HG02798 (cell line): ENCODE measurements around the gene CNTN4.

ENCODE experiments used
- ATAC-seq: cut with Tn5 transposase; IDR thresholded peaks from one replicate; pipeline ENCODE4 v1.9.1; 2021; ENCODE audit warnings: mild to moderate bottlenecking; ENCODE audit not compliant: unreplicated experiment, poor library complexity

Gene CNTN4

DNA sequence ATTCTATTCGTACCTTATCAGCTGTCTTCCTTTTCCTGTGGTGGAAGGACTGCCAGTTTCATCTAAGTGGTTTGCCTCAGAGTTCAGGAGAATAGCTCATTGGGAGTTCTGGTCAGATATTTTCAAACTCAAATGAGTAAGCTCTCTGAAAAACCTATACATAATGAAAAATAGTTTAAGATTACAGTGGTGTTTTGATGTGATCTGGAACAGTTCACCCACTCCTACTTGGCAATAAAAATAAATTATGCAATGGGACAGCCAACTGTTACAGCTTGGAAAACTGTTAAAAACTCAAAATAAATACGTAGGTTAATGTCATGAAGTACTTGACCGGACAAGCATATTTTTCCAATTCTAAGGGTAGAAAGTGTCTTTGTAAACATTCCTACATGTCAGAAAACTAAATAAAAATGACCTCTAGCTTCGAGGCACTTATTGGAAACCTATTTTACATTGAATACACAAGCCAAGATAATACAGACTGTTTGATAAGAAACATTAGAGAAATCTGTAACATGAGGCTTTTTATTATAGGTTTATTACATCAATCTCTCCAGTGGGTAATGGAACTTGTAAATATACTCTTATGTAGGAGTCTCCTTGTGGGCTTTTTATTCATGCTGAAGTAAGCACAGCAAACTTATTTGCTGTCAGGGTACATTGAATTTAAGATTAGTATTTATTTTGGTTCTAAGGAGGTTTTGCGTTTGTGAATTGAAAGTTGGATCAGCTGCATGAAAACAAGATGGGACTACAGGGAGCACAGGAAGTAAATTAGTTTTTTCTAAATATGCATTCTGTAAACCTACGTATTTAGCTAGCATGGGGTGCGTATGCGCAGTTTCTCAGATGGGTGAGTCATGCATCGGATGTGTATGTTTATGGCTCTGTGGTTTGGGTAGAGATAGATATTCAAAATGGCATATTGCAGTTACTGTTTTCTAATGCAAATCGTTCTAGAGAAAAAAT, 558.4 kb downstream of the CNTN4 start:
- ATAC-seq: no peak

DNA sequence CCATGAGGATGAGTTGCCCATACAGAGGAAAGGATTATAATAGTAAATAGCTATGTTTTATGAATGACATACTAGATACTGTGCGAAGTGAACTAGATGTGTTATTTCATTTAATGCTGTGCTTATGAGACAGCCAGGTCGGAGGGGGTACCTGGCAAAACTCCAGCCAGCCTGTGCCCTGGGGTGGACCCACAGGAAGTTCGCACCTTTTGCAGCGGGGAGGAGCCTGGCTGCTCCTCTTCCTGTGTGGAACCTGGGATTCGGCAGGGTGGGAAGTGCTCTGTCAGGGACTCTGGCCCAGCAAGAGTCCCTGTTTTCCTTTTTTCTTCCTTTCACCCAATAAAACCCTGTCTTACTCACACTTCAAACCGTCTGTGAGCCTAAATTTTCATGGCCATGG, 559.3 kb downstream of the CNTN4 start:
- ATAC-seq: no peak

DNA sequence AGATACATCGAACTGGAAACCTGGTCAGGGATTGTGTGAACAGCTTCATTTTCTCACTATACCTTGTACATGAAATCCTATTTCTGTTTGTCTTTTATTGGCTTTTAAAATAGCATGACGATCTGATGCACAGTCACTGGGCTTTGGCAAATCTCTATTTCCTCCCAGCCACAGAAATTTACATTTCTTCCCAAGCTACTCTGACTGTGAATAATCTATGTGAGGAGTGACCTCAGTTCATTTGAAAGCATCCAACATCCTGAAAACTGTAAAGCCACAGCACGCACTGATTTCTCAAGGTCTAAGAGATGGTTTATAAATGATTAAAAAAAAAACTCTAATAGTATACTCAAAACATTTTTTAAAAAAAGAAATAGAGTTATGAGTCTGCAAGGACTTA, 561.2 kb downstream of the CNTN4 start:
- no peak for ATAC-seq

DNA sequence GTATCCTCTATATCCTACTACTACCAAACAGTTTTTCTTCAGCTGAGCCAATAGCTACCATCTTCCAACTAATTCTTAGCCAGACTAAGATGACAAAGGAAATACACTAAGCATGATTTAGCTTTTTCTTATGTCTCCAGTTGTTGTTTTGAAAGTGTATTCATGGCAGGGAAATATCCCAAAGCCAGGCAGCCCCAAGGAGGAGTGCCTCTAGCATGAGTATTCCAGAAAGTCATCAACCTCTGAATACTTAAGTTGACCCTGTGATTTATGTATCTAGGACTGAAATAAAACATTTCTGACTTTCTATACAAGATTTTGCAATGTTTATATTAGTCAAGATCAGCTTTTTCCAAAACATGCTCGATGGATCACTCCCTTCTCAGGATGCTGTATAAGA, 562.4 kb downstream of the CNTN4 start:
- no peak for ATAC-seq

DNA sequence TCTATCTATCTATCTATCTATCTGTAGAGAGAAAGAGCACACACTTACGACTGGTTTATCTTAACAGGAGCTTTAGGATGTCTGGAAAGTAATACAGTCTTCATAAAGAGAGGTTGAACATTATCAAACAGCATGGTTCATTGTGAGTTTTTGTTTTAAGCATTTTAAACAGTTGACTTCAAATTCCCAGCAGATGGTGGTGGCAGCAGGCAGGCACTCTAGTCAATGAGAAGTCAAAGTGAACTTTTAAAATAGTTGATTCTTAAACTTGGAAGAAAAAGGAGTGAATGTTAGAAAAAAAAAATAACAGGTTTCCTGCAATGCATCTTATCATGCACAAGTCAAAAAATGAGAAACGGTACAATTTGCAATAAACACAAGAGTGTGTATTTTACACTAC, 578.8 kb downstream of the CNTN4 start:
- ATAC-seq: no peak

- ATAC-seq: no peak
Observed at GRCh38 chr3:2680236-2680635, 581.6 kb downstream of the CNTN4 start.

DNA sequence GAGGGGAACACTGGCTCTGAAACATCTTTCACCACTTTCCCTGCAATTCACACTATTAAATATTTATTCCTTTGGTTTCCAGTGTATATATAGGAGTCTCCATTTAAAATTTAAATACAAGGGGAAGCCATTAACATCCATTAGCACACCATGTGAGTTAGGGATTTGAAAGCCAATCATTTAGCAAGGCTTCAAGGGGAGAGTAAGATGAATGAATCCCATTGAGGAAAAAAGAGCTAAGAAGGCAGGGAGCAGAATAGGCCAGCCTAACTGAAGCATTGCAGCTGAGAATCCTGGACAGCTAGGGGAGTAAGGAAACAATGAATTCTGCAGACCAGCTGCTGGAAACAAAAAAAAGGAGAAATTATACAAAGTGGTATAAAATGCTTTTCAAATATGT, 585.4 kb downstream of the CNTN4 start:
- ATAC-seq: no peak

DNA sequence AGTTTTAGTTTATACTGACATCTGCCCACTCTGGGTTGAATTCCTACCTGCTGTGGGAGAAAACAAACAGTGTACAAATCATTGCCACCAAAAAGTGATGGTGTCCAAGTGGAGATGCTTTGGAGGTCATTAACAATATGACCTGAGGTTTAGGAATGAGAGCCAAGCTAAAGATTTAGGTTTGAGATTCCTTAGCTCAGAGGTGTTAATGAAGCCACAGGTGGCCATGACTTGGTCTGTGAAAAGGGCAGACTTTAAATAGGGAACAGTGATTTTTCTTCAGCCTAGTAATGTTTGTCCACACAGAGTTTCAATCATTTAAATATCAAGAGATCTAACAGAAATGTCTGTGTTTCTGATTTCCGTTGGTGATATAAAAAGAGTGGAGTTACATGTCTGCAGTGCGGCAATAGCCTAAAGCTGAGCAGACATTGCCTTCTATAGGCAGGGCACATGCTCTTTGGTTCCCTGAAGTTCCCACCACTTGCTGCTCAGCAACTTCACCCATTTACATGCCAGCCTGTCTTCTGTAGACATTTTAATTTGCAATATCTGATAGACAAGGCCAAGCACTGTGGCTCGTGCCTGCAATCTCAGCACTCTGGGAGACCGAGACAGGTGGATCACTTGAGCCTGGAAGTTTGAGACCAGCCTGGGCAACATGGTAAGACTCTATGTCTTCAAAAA, 588.3 kb downstream of the CNTN4 start:
- ATAC-seq: no peak

DNA sequence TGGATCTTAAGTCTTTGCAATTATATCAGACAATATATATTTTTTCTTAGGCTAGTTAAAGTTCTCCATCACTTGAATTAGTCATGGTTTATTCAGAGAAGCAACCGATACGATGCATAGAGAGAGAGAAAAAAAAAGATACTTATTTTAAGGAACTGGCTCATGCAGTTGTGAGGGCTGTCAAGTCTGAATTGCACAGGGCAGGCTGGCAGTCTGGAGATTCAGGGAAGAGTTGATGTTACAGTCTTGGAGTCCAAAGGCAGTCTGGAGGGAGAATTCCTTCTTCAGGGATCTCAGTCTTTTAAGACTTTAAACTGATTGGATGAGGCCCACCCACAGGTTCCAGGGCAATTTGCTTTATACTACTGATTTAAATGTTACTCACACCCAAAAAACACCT, 598.9 kb downstream of the CNTN4 start:
- ATAC-seq: no peak

DNA sequence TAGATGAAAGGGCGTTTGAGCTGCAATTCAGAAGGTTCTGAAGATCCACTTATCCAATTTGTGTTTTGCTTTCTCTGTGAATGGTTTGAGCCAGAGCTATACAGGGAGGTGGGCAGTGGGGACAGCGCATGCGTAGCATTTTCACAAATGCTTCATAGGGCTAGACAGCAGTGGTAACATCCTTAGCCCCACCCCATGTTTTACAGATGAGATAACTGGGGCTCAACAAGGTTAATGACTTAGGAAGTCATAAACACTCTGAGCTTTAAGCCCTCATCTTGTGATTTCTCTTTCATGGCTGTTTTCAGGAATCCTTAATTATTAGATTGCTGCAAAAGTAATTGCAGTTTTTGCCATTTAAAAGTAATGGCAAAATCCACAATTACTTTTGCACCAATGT, 602.8 kb downstream of the CNTN4 start:
- ATAC-seq: no peak

- no peak for ATAC-seq
Observed at GRCh38 chr3:2706144-2706835, 607.6 kb downstream of the CNTN4 start.

DNA sequence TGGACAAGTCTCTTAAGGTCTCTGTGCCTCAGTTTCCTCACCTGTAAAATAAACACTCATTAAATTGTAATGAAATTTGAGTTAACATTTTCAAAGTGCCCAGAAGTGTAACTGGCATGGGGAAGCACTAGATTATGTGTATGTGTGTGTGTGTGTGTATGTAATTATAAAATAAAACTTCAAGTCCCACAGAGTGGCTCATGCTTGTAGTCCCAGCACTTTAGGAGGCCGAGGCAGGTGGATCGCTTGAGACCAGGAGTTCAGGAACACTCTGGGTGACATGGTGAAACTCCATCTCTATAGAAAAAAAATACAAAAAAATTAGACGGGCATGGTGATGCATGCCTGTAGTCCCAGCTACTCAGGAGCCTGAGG, 608.2 kb downstream of the CNTN4 start:
- ATAC-seq: no peak

DNA sequence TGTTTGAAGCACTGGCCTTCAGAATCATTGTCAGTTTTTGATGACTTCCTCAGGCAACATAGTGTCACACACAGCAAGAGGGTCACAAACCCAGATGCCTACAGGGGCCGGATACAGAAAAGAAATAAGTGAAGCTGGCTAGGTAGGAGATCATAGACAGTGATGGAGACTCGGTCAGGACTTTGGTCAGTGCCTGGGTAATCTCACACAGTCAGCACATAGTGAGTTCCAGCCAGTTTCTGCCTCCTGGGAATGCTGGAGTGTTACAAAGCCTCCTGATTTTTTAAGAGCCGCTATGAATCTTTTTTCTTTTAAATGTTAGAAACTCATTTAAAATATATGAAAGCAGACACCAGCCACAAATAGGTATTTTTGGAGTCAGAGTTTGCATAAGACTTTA, 612.4 kb downstream of the CNTN4 start:
- no peak for ATAC-seq

GRCh38 chr3:2713923-2714322, 615.3 kb downstream of the CNTN4 start:
- no peak for ATAC-seq

DNA sequence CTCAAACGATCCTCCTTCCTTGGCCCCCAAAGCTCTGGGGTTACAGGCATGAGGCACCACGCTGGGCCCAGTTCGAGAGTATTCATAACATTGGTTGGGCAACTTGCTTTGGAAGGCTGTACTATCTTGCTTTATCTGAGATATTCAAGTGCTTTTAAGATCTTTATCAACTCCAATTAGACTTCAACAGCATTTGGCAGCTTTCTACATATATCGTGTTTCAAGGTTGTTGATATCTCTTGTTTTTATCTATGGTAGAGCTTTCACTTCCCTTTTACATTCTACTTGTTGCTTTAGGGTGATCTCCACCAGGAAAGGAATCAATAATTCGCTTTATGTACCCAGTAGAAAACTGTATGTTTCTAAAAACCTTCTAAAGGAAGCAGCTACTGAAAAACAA, 616.2 kb downstream of the CNTN4 start:
- no peak for ATAC-seq

- no peak for ATAC-seq
Observed at GRCh38 chr3:2727101-2727500, 628.4 kb downstream of the CNTN4 start.

- no peak for ATAC-seq
Observed at GRCh38 chr3:2727610-2728318, 629.1 kb downstream of the CNTN4 start.

DNA sequence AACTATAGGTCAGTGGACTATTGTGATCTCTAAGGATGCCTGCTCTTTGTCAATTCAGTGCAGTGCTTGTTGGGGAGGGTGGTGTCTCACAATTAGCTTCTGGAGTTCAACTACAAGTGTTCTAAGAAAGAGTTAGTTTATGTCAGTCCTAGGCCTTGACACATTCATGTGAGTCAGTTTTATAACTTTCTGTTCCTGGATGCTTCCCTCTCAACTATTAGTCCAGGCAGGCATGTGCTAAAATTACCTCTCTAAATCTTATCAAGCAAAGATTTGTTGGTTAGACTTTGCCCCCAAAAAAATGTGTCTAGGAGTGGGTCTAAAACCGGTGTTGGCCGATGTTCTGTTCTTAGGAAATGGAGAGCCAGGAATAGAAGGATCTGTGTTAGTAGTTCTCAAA, 633.2 kb downstream of the CNTN4 start:
- ATAC-seq: no peak

DNA sequence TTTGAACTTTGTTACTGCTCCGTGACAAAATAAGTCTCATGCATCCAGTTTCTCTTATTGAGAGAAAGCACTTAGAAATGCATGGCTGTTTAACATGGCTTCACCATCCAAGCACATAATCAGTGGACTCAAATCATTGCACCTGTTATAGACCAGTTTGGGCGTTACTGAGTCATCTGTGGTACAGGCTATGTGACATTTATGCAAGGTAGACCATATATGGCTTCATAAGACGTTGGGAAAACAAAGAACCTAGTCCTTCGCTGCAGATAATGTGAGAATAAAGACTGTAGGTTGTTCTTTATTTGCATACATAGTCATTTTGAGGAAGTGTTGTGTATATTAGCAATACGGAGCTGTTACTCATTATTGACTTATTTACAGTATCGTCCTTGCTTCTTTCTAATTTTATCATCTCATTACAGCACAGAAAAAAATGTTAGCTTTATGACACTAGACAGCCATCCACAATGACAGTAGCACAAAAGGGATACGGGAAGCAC, 636.8 kb downstream of the CNTN4 start:
- no peak for ATAC-seq

DNA sequence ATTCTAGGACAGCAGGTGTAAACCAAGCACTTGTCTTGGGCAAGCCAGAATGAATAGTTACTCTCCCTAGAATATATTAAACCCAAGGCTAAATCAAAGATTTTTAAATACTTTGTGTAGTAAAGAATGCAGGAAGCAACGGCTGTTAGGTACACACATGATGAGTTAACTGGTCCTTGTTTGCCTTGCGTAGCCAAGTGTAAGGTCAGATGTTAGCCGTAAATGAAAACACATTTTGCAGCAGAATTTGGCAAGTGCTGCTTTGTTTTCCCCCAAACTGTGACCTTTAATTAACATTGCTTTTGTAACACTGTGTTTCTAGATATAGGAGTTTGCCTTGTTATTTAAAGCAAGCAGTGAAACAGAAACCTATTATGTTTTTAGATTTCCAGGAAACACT, 642.9 kb downstream of the CNTN4 start:
- no peak for ATAC-seq
